ENCODE results near the gene ACRBP. TPM values are rescaled to one million over a fixed set of nuclear protein-coding genes. Genes with fewer than 3 reads are reported as not detected.
A peak's percentile ranks its signal among the peaks of the same experiment; 100 is the strongest.

The ACRBP gene
- total RNA-seq, 1 donor from 2014 or later, result 19.3 TPM

- peak overlapping the region; percentile 99 for H3K27ac Mint-ChIP-seq (ENCODE audit: unreplicated experiment)
- peaks cover 11% of the 10 kb centered on the region for H3K27me3 Mint-ChIP-seq (ENCODE audit: unreplicated experiment)
- no peaks in the 10 kb centered on the region for H3K9me3 Mint-ChIP-seq (ENCODE audit: unreplicated experiment)
- DNase-seq (ENCODE audit: low spot score), result no peak
- peaks cover 67% of the 10 kb centered on the region for H3K4me1 Mint-ChIP-seq (ENCODE audit: unreplicated experiment)
- TF ChIP-seq CTCF (IDR thresholded peaks at IDR 0.05; ENCODE audit: unreplicated experiment), result no peak
- peak overlapping the region; percentile 71 for H3K4me3 Mint-ChIP-seq (ENCODE audit: unreplicated experiment)
- H3K36me3 Mint-ChIP-seq (ENCODE audit: low read depth, unreplicated experiment), result peaks cover 34% of the 10 kb centered on the region
These were observed 3.5 kb downstream of the ACRBP start for GRCh38 chr12:6643569-6644256.

GRCh38 chr12:6641131-6641530, 6.1 kb downstream of the ACRBP start:
- no peak for DNase-seq (ENCODE audit: low spot score)
- H3K27ac Mint-ChIP-seq (ENCODE audit: unreplicated experiment), result no peak overlapping the region
- no peak overlapping the region for H3K4me3 Mint-ChIP-seq (ENCODE audit: unreplicated experiment)
- H3K36me3 Mint-ChIP-seq (ENCODE audit: low read depth, unreplicated experiment), result peaks cover 19% of the 10 kb centered on the region
- peaks cover 77% of the 10 kb centered on the region for H3K4me1 Mint-ChIP-seq (ENCODE audit: unreplicated experiment)
- TF ChIP-seq CTCF (IDR thresholded peaks at IDR 0.05; ENCODE audit: unreplicated experiment), result no peak
- H3K9me3 Mint-ChIP-seq (ENCODE audit: unreplicated experiment), result no peaks in the 10 kb centered on the region
- H3K27me3 Mint-ChIP-seq (ENCODE audit: unreplicated experiment), result peaks cover 11% of the 10 kb centered on the region

GRCh38 chr12:6640497-6640896, 6.7 kb downstream of the ACRBP start:
- Mint-ChIP-seq H3K27ac (ENCODE audit: unreplicated experiment) (peak overlapping the region; percentile 34), H3K9me3 (ENCODE audit: unreplicated experiment) (no peaks in the 10 kb centered on the region), H3K36me3 (ENCODE audit: low read depth, unreplicated experiment) (peaks cover 19% of the 10 kb centered on the region), H3K27me3 (ENCODE audit: unreplicated experiment) (peaks cover 10% of the 10 kb centered on the region), H3K4me3 (ENCODE audit: unreplicated experiment) (no peak overlapping the region), H3K4me1 (ENCODE audit: unreplicated experiment) (peaks cover 80% of the 10 kb centered on the region)
- no peak for TF ChIP-seq CTCF (IDR thresholded peaks at IDR 0.05; ENCODE audit: unreplicated experiment)
- DNase-seq (ENCODE audit: low spot score), result no peak

- H3K9me3 Mint-ChIP-seq (ENCODE audit: unreplicated experiment), result no peaks in the 10 kb centered on the region
- H3K36me3 Mint-ChIP-seq (ENCODE audit: low read depth, unreplicated experiment), result peaks cover 19% of the 10 kb centered on the region
- DNase-seq (ENCODE audit: low spot score), result no peak
- H3K4me1 Mint-ChIP-seq (ENCODE audit: unreplicated experiment), result peaks cover 75% of the 10 kb centered on the region
- peak overlapping the region; percentile 91 for H3K27ac Mint-ChIP-seq (ENCODE audit: unreplicated experiment)
- peak overlapping the region; percentile 60 for H3K4me3 Mint-ChIP-seq (ENCODE audit: unreplicated experiment)
- TF ChIP-seq CTCF (IDR thresholded peaks at IDR 0.05; ENCODE audit: unreplicated experiment), result no peak
- peaks cover 8% of the 10 kb centered on the region for H3K27me3 Mint-ChIP-seq (ENCODE audit: unreplicated experiment)
These were observed 8.0 kb downstream of the ACRBP start for GRCh38 chr12:6639151-6639801.

GRCh38 chr12:6638305-6638704, 8.9 kb downstream of the ACRBP start:
- TF ChIP-seq CTCF (IDR thresholded peaks at IDR 0.05; ENCODE audit: unreplicated experiment), result no peak
- H3K4me1 Mint-ChIP-seq (ENCODE audit: unreplicated experiment), result peaks cover 68% of the 10 kb centered on the region
- peaks cover 6% of the 10 kb centered on the region for H3K27me3 Mint-ChIP-seq (ENCODE audit: unreplicated experiment)
- H3K27ac Mint-ChIP-seq (ENCODE audit: unreplicated experiment), result peak overlapping the region; percentile 81
- H3K9me3 Mint-ChIP-seq (ENCODE audit: unreplicated experiment), result no peaks in the 10 kb centered on the region
- no peak for DNase-seq (ENCODE audit: low spot score)
- peaks cover 19% of the 10 kb centered on the region for H3K36me3 Mint-ChIP-seq (ENCODE audit: low read depth, unreplicated experiment)
- H3K4me3 Mint-ChIP-seq (ENCODE audit: unreplicated experiment), result peak overlapping the region; percentile 39
